Panc1 (cell line): Measurements from ENCODE around the gene ZNF783.

ENCODE experiments used
- POLR2AphosphoS5 ChIP-seq: IDR thresholded peaks from 2 replicates; pipeline ENCODE4 v1.6.1; 2012; ENCODE audit warnings: mild to moderate bottlenecking, low read depth, low read length, moderate library complexity
- SIN3A ChIP-seq: IDR thresholded peaks from 2 replicates; pipeline ENCODE4 v1.6.1; 2012; ENCODE audit warnings: low read depth, mild to moderate bottlenecking, low read length, moderate library complexity, borderline replicate concordance; ENCODE audit not compliant: insufficient read depth
- TCF7L2 ChIP-seq: IDR thresholded peaks from 2 replicates; pipeline ENCODE4 v1.6.1; 2011; ENCODE audit warnings: mild to moderate bottlenecking, low read depth, low read length, inconsistent platforms
- TF ChIP-seq, protein P1 (sequence below): fragments of 450-650 bp; IDR thresholded peaks from 2 replicates; pipeline ENCODE4 v1.5.1; 2017; ENCODE audit warnings: mild to moderate bottlenecking

DNA sequence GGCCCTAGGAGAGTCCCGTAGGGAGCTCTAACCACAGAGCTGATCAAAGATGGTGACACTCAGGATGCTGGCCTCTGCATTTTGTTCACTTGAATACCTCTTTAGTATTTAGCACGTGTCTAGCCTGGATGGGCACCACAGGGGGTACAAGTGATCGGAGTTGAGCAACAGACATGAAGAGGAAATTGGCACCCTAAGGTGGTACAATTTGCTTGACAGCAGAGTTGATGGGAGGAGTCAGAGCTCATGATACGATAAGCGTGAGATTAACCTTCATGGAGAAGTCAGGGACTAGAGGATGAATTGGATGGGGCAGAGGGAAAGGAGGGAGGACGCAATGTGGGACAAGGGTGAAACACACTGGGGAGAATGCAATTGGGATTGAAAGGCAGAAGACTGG lies 32.5 kb upstream of the ZNF783 start:
- TF ChIP-seq SIN3A (no peak), TCF7L2 (no peak), POLR2AphosphoS5 (no peak)
- TF ChIP-seq, protein P1, sequence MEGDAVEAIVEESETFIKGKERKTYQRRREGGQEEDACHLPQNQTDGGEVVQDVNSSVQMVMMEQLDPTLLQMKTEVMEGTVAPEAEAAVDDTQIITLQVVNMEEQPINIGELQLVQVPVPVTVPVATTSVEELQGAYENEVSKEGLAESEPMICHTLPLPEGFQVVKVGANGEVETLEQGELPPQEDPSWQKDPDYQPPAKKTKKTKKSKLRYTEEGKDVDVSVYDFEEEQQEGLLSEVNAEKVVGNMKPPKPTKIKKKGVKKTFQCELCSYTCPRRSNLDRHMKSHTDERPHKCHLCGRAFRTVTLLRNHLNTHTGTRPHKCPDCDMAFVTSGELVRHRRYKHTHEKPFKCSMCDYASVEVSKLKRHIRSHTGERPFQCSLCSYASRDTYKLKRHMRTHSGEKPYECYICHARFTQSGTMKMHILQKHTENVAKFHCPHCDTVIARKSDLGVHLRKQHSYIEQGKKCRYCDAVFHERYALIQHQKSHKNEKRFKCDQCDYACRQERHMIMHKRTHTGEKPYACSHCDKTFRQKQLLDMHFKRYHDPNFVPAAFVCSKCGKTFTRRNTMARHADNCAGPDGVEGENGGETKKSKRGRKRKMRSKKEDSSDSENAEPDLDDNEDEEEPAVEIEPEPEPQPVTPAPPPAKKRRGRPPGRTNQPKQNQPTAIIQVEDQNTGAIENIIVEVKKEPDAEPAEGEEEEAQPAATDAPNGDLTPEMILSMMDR: no peak
